Astrocyte (in vitro differentiated cells and primary cell): ENCODE results near the gene AGBL4.

Source experiments
- CTCF ChIP-seq: IDR thresholded peaks from 2 replicates; pipeline ENCODE4 v1.5.1; 2011; ENCODE audit warnings: low read depth, mild to moderate bottlenecking, inconsistent platforms, low read length, moderate library complexity; ENCODE audit not compliant: insufficient read depth
- EZH2 ChIP-seq: IDR thresholded peaks from 2 replicates; pipeline ENCODE4 v1.6.1; 2012; ENCODE audit warnings: mild to moderate bottlenecking, low read length, inconsistent platforms; ENCODE audit not compliant: insufficient read depth

GRCh38 chr1:49160677-49161076 lies 863.1 kb downstream of the AGBL4 start:
- TF ChIP-seq CTCF (no peak), EZH2 (no peak)
